ENCODE measurements around the gene SLC26A9. TPM values are rescaled to one million over a fixed set of nuclear protein-coding genes. Genes with fewer than 3 reads are reported as not detected.
A peak's percentile ranks its signal among the peaks of the same experiment; 100 is the strongest.

The SLC26A9 gene
- total and polyA plus RNA-seq, 7 experiments from 2014 or later, result not detected

DNA sequence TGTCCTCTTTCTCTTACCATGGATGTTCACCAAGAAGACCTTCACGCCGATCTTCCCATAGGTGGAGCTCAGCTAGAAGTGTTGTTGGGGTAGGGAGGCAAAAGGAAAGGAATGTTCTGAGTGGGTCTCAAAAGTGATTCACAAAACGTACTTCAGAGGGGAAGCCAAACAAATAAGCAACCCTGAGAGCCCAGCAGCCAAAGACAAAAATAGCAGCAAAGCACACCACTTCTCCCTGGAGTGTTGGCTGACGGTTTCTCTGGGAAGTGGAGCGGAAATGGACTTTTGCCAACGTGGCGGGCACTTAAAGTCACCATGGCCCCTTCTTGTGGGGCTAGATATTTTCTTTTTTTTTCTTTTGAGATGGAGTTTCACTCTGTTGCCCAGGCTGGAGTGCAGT lies 23.1 kb downstream of the SLC26A9 start:
- H3K4me3 Mint-ChIP-seq, result no peak overlapping the region
- peaks cover 0 to 5% (median 0%) of the 10 kb centered on the region in 5 donors for H3K27me3 Mint-ChIP-seq
- Histone ChIP-seq H3K27me3 (ENCODE audit: control insufficient read depth in 2 of 2, insufficient read depth in 2 of 2, low read length in 2 of 2) (no peaks in the 10 kb centered on the region), H3K9me3 (ENCODE audit: control insufficient read depth in 2 of 3, low read length in 3 of 3) (no peaks in the 10 kb centered on the region), H3K4me3 (ENCODE audit: low read length) (no peak overlapping the region), H3K36me3 (ENCODE audit: control insufficient read depth in 2 of 3, insufficient read depth in 3 of 3, low read length in 3 of 3) (no peaks in the 10 kb centered on the region), H3K4me1 (ENCODE audit: control insufficient read depth in 2 of 2, insufficient read depth in 2 of 2, low read length in 2 of 2) (no peaks in the 10 kb centered on the region), H3K27ac (ENCODE audit: low read depth, low read length) (no peak overlapping the region)
- ATAC-seq (no peak), DNase-seq (peak in 1 of 9 donors; percentile 17)
- H3K27ac Mint-ChIP-seq, result no peak overlapping the region
- H3K9me3 Mint-ChIP-seq, result peaks cover 0 to 2% (median 0%) of the 10 kb centered on the region in 11 donors
- no peaks in the 10 kb centered on the region for H3K4me1 Mint-ChIP-seq
- intact Hi-C loops (cut with micrococcal nuclease), result no loop called here
- ChIA-PET POLR2A (no interaction called here), CTCF (interaction anchor here (1.2 to 2.4 kb wide), 2 partner anchors 57 to 188 kb away, joined by 5 to 15 read pairs; no protein-coding TSS in a partner anchor)
- no peaks in the 10 kb centered on the region for H3K36me3 Mint-ChIP-seq

GRCh38 chr1:205918955-205919746 lies 24.1 kb downstream of the SLC26A9 start:
- POLR2A ChIA-PET, result no interaction called here
- ATAC-seq (peak; percentile 80), DNase-seq (peak; percentile 11 to 66 (median 47))
- H3K36me3 Mint-ChIP-seq, result no peaks in the 10 kb centered on the region
- H3K27ac Mint-ChIP-seq, result no peak overlapping the region
- Histone ChIP-seq H3K27me3 (ENCODE audit: control insufficient read depth in 2 of 2, insufficient read depth in 2 of 2, low read length in 2 of 2) (no peaks in the 10 kb centered on the region), H3K36me3 (ENCODE audit: control insufficient read depth in 2 of 3, insufficient read depth in 3 of 3, low read length in 3 of 3) (no peaks in the 10 kb centered on the region), H3K4me1 (ENCODE audit: control insufficient read depth in 2 of 2, insufficient read depth in 2 of 2, low read length in 2 of 2) (no peaks in the 10 kb centered on the region), H3K27ac (ENCODE audit: low read depth, low read length) (no peak overlapping the region), H3K4me3 (ENCODE audit: low read length) (no peak overlapping the region), H3K9me3 (ENCODE audit: control insufficient read depth in 2 of 3, low read length in 3 of 3) (no peaks in the 10 kb centered on the region)
- H3K9me3 Mint-ChIP-seq, result peaks cover 0 to 2% (median 0%) of the 10 kb centered on the region in 11 donors
- intact Hi-C loops (cut with micrococcal nuclease), result loop anchor here (1.0 to 2.0 kb wide), 5 partner anchors 58 to 260 kb away; no protein-coding TSS in a partner anchor
- no peaks in the 10 kb centered on the region for H3K4me1 Mint-ChIP-seq
- peaks cover 0 to 3% (median 0%) of the 10 kb centered on the region in 5 donors for H3K27me3 Mint-ChIP-seq
- CTCF ChIA-PET, result interaction anchor here (1.0 to 2.4 kb wide), 5 partner anchors 58 to 260 kb away, joined by 3 to 15 read pairs (median 5); no protein-coding TSS in a partner anchor
- no peak overlapping the region for H3K4me3 Mint-ChIP-seq

DNA sequence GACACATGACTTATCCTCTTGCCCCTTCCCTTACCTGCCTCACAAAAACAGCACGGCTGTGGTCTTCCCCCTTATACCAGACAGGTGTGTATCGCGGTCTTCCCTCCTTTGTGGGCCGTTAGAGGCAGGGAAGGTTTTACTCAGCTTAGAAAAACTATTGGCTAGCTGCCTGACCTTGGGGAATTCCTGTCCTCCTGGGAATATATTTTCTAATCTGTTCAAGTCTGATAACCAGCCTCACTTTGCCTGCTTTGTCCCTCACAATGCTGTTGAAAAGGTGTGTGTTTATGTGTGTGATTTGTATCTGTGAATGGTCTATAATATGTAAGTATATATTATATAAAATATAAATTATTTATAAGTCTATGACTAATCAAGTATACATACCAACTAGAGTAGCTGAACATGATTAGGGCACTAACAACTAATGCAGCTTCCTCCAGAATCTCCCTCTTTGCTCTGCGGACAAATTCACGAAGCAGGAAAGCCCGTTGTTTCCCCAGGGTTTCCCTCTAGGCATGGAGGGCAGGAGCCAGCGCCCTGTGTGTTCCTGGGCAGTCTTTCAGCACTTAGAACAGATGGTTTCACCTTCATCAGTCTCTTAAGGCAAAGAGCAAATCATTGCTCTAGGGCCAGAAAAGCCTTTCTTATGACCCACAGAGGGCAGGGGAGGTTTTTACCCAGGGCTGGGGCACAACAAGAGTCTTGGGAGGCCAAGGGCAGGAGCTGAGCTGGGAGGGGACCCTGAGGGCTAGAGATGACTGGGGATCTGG lies 25.6 kb downstream of the SLC26A9 start:
- Histone ChIP-seq H3K27me3 (ENCODE audit: control insufficient read depth in 2 of 2, insufficient read depth in 2 of 2, low read length in 2 of 2) (no peaks in the 10 kb centered on the region), H3K36me3 (ENCODE audit: control insufficient read depth in 2 of 3, insufficient read depth in 3 of 3, low read length in 3 of 3) (no peaks in the 10 kb centered on the region), H3K27ac (ENCODE audit: low read depth, low read length) (no peak overlapping the region), H3K9me3 (ENCODE audit: control insufficient read depth in 2 of 3, low read length in 3 of 3) (no peaks in the 10 kb centered on the region), H3K4me3 (ENCODE audit: low read length) (no peak overlapping the region), H3K4me1 (ENCODE audit: control insufficient read depth in 2 of 2, insufficient read depth in 2 of 2, low read length in 2 of 2) (no peaks in the 10 kb centered on the region)
- H3K36me3 Mint-ChIP-seq, result no peaks in the 10 kb centered on the region
- POLR2A ChIA-PET, result no interaction called here
- peaks cover 0 to 2% (median 0%) of the 10 kb centered on the region in 11 donors for H3K9me3 Mint-ChIP-seq
- DNase-seq, result no peak
- no peak for ATAC-seq
- peaks cover 0 to 10% (median 0%) of the 10 kb centered on the region in 5 donors for H3K27me3 Mint-ChIP-seq
- H3K4me3 Mint-ChIP-seq, result no peak overlapping the region
- intact Hi-C loops (cut with micrococcal nuclease), result loop anchor here (2.0 kb wide), 2 partner anchors 189 to 197 kb away; no protein-coding TSS in a partner anchor
- H3K4me1 Mint-ChIP-seq, result no peaks in the 10 kb centered on the region
- H3K27ac Mint-ChIP-seq, result no peak overlapping the region
- CTCF ChIA-PET, result interaction anchor here (0.6 to 2.3 kb wide), 6 partner anchors 60 to 389 kb away, joined by 3 to 12 read pairs (median 4); no protein-coding TSS in a partner anchor

DNA sequence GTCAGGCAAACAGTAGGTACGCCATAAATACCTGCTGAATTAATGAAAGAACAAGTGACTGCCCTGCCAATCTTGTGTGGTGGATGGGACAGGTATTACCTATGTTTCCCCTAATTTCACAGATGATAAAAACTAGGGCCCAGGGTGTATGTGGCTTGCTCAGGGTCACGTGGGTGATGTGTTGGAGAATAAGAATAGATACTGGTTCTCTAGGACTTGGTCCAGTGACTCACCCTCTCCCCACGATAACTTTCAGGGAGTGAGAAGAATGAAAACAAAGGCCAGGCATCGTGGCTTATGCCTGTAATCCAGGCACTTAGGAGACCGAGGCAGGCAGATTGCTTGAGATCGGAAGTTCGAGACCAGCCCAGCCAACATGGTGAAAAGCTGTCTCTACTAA lies 26.7 kb downstream of the SLC26A9 start:
- Mint-ChIP-seq H3K27ac (no peak overlapping the region), H3K9me3 (peaks cover 0 to 2% (median 0%) of the 10 kb centered on the region in 11 donors), H3K4me1 (no peaks in the 10 kb centered on the region), H3K36me3 (no peaks in the 10 kb centered on the region), H3K27me3 (peaks cover 0 to 19% (median 5%) of the 10 kb centered on the region in 5 donors), H3K4me3 (no peak overlapping the region)
- CTCF ChIA-PET, result interaction anchor here (1.2 to 1.6 kb wide), 2 partner anchors 61 to 123 kb away, joined by 3 to 12 read pairs; no protein-coding TSS in a partner anchor
- H3K9me3 ChIP-seq (ENCODE audit: control insufficient read depth in 2 of 3, low read length in 3 of 3), result no peaks in the 10 kb centered on the region
- H3K4me3 ChIP-seq (ENCODE audit: low read length), result no peak overlapping the region
- no peaks in the 10 kb centered on the region for H3K36me3 ChIP-seq (ENCODE audit: control insufficient read depth in 2 of 3, insufficient read depth in 3 of 3, low read length in 3 of 3)
- no peaks in the 10 kb centered on the region for H3K27me3 ChIP-seq (ENCODE audit: control insufficient read depth in 2 of 2, insufficient read depth in 2 of 2, low read length in 2 of 2)
- intact Hi-C loops (cut with micrococcal nuclease), result no loop called here
- H3K27ac ChIP-seq (ENCODE audit: low read depth, low read length), result no peak overlapping the region
- no peak for DNase-seq
- POLR2A ChIA-PET, result no interaction called here
- ATAC-seq, result no peak
- no peaks in the 10 kb centered on the region for H3K4me1 ChIP-seq (ENCODE audit: control insufficient read depth in 2 of 2, insufficient read depth in 2 of 2, low read length in 2 of 2)

DNA sequence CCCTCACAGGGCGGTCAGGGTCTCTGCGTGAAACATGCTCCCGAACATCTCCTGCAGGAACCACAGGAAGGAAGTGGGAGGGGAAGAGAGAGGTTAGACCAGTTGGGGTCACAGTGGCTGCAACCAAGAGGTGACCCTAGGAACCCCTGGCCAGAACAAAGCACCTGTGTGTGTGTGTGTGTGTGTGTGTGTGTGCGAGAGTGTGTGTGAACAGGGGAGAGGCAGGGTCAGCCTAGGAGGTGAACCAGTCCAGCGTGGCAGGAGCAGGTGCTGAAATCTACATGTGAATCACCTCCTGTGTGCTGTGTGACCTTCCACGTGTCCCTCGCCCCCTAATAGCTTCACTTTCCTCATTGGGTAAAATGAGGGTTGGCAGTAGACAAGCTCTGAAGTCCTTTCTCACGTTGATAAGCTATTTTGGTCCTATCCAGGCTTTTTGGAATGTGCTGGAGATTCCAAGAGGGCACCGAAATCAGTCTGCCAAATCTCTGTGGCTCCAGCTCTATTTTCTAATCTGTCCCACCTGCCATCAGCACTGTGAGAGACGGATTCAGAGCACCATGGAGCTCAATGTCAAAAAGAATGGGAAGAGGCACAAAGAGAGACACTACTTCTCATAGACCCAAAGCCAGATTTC lies 27.8 kb downstream of the SLC26A9 start:
- Histone ChIP-seq H3K4me1 (ENCODE audit: control insufficient read depth in 2 of 2, insufficient read depth in 2 of 2, low read length in 2 of 2) (no peaks in the 10 kb centered on the region), H3K27me3 (ENCODE audit: control insufficient read depth in 2 of 2, insufficient read depth in 2 of 2, low read length in 2 of 2) (no peaks in the 10 kb centered on the region), H3K9me3 (ENCODE audit: control insufficient read depth in 2 of 3, low read length in 3 of 3) (no peaks in the 10 kb centered on the region), H3K4me3 (ENCODE audit: low read length) (no peak overlapping the region), H3K36me3 (ENCODE audit: control insufficient read depth in 2 of 3, insufficient read depth in 3 of 3, low read length in 3 of 3) (no peaks in the 10 kb centered on the region), H3K27ac (ENCODE audit: low read depth, low read length) (no peak overlapping the region)
- ChIA-PET CTCF (interaction anchor here (0.6 kb wide), 1 partner anchor 365 kb away, joined by 3 read pairs; no protein-coding TSS in a partner anchor), POLR2A (no interaction called here)
- Mint-ChIP-seq H3K27ac (no peak overlapping the region), H3K4me3 (no peak overlapping the region), H3K27me3 (peaks cover 0 to 24% (median 5%) of the 10 kb centered on the region in 5 donors), H3K4me1 (no peaks in the 10 kb centered on the region), H3K36me3 (no peaks in the 10 kb centered on the region), H3K9me3 (peaks cover 0 to 2% (median 0%) of the 10 kb centered on the region in 11 donors)
- DNase-seq (no peak), ATAC-seq (no peak)
- intact Hi-C loops (cut with micrococcal nuclease), result no loop called here

DNA sequence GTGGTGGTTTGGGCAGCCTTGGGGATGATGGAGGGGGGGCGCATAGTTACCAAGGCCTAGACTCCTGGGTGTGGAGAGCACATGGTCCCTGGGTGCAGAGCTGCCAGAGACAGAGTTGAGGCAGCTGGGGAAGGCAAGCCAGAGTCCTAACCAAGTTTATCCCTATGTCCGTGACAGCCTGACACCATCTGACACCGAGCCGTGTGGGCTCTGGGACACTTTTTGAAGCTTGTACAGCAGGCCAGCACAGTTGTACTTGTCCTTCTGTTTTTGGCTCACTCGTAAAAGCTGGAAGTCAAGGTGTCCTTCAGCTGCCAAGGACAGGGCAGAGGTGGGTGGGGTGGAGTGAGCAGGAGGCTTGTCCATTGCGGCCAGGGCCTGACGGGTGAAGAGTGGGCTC lies 28.5 kb downstream of the SLC26A9 start:
- peaks cover 0 to 2% (median 0%) of the 10 kb centered on the region in 11 donors for H3K9me3 Mint-ChIP-seq
- ChIA-PET CTCF (interaction anchor here (0.6 kb wide), 1 partner anchor 62 kb away, joined by 3 read pairs; no protein-coding TSS in a partner anchor), POLR2A (no interaction called here)
- Histone ChIP-seq H3K4me3 (ENCODE audit: low read length) (no peak overlapping the region), H3K9me3 (ENCODE audit: control insufficient read depth in 2 of 3, low read length in 3 of 3) (no peaks in the 10 kb centered on the region), H3K36me3 (ENCODE audit: control insufficient read depth in 2 of 3, insufficient read depth in 3 of 3, low read length in 3 of 3) (no peaks in the 10 kb centered on the region), H3K27me3 (ENCODE audit: control insufficient read depth in 2 of 2, insufficient read depth in 2 of 2, low read length in 2 of 2) (no peaks in the 10 kb centered on the region), H3K4me1 (ENCODE audit: control insufficient read depth in 2 of 2, insufficient read depth in 2 of 2, low read length in 2 of 2) (no peaks in the 10 kb centered on the region), H3K27ac (ENCODE audit: low read depth, low read length) (no peak overlapping the region)
- ATAC-seq, result no peak
- H3K27ac Mint-ChIP-seq, result no peak overlapping the region
- intact Hi-C loops (cut with micrococcal nuclease), result no loop called here
- no peak overlapping the region for H3K4me3 Mint-ChIP-seq
- no peaks in the 10 kb centered on the region for H3K36me3 Mint-ChIP-seq
- no peak for DNase-seq
- peaks cover 0 to 29% (median 5%) of the 10 kb centered on the region in 5 donors for H3K27me3 Mint-ChIP-seq
- H3K4me1 Mint-ChIP-seq, result no peaks in the 10 kb centered on the region

All from naive thymus-derived CD4-positive, alpha-beta T cell (primary cell).